MM.1S (cell line): ENCODE measurements around the gene OR2T27.
"Not testable (repeated sequence)": the region's sequence is repeated elsewhere in the genome, so short reads cannot be mapped to it uniquely, and the experiment has no call there.

Source experiments
- DNase-seq: peaks from one replicate; pipeline ENCODE4 v3.0.0-alpha.2; 2015
- H2AFZ ChIP-seq: fragments of 300-600 bp; sonication (generic); 2 replicates; pipeline ENCODE4 v1.6.0; 2016; ENCODE audit warnings: antibody characterized with exemption, low read length
- H3F3A ChIP-seq: fragments of 300-600 bp; sonication (generic); 2 replicates; pipeline ENCODE4 v1.6.1; 2016; ENCODE audit warnings: mild to moderate bottlenecking, antibody characterized with exemption, low read length, moderate library complexity, mixed read lengths; ENCODE audit not compliant: insufficient read depth
- H3K27ac ChIP-seq: fragments of 300-600 bp; sonication (generic); 2 replicates; pipeline ENCODE4 v1.5.1; 2016; ENCODE audit warnings: mild to moderate bottlenecking, low read length
- H3K27me3 ChIP-seq: fragments of 300-600 bp; sonication (generic); replicated peaks from 2 replicates; pipeline ENCODE4 v1.6.0; 2016; ENCODE audit warnings: low read length; ENCODE audit not compliant: insufficient read depth
- H3K36me3 ChIP-seq: fragments of 300-600 bp; sonication (generic); replicated peaks from 2 replicates; pipeline ENCODE4 v1.6.1; 2016; ENCODE audit warnings: mild to moderate bottlenecking, low read length, mixed read lengths; ENCODE audit not compliant: insufficient read depth
- H3K4me1 ChIP-seq: fragments of 300-600 bp; sonication (generic); 2 replicates; pipeline ENCODE4 v1.6.1; 2016; ENCODE audit warnings: low read length, mixed read lengths
- H3K4me2 ChIP-seq: fragments of 300-600 bp; sonication (generic); 2 replicates; pipeline ENCODE4 v1.6.0; 2016; ENCODE audit warnings: low read depth, low read length
- H3K4me3 ChIP-seq: fragments of 300-600 bp; sonication (generic); 2 replicates; pipeline ENCODE4 v1.5.1; 2016; ENCODE audit warnings: low read length, mixed read lengths
- H3K79me2 ChIP-seq: fragments of 300-600 bp; sonication (generic); 2 replicates; pipeline ENCODE4 v1.6.1; 2016; ENCODE audit warnings: mixed run types, low read length, mixed read lengths
- H3K9ac ChIP-seq: fragments of 300-600 bp; sonication (generic); 2 replicates; pipeline ENCODE4 v1.6.1; 2016; ENCODE audit warnings: low read length, mixed read lengths
- H3K9me2 ChIP-seq: fragments of 300-600 bp; sonication (generic); replicated peaks from 2 replicates; pipeline ENCODE4 v1.6.1; 2016; ENCODE audit warnings: mild to moderate bottlenecking, low read length, mixed read lengths; ENCODE audit not compliant: insufficient read depth
- H3K9me3 ChIP-seq: fragments of 300-600 bp; sonication (generic); replicated peaks from 2 replicates; pipeline ENCODE4 v1.6.1; 2016; ENCODE audit warnings: mild to moderate bottlenecking, low read length, mixed read lengths; ENCODE audit not compliant: insufficient read depth
- H4K20me1 ChIP-seq: fragments of 300-600 bp; sonication (generic); 2 replicates; pipeline ENCODE4 v1.6.1; 2016; ENCODE audit warnings: mild to moderate bottlenecking, low read length, moderate library complexity, mixed read lengths; ENCODE audit not compliant: insufficient read depth

Gene OR2T27

GRCh38 chr1:248656797-248657196 is 1.5 kb upstream of the OR2T27 start:
- H4K20me1 ChIP-seq, H3K4me1 ChIP-seq, H3K4me3 ChIP-seq, H3K4me2 ChIP-seq, H3K27me3 ChIP-seq, H3K27ac ChIP-seq, H3K9me3 ChIP-seq, H3K9me2 ChIP-seq, H2AFZ ChIP-seq, H3K79me2 ChIP-seq, H3K9ac ChIP-seq, H3F3A ChIP-seq, H3K36me3 ChIP-seq, DNase-seq: not testable (repeated sequence)

- not testable (repeated sequence) for H3K36me3 ChIP-seq, H2AFZ ChIP-seq, DNase-seq, H3K27ac ChIP-seq, H3K9me2 ChIP-seq, H3F3A ChIP-seq, H3K4me2 ChIP-seq, H3K27me3 ChIP-seq, H3K9ac ChIP-seq, H3K9me3 ChIP-seq, H3K79me2 ChIP-seq, H3K4me1 ChIP-seq, H3K4me3 ChIP-seq, H4K20me1 ChIP-seq
Observed at GRCh38 chr1:248648770-248649536, 6.4 kb downstream of the OR2T27 start.

GRCh38 chr1:248645178-248645577 is 10.2 kb downstream of the OR2T27 start, which contains the start of gene OR2T35:
OR2T35 (minus strand) TSS chr1:248645278; CDS start chr1:248639258, 6,020 bp downstream.
- H3F3A ChIP-seq, H2AFZ ChIP-seq, DNase-seq, H3K9me2 ChIP-seq, H3K79me2 ChIP-seq, H3K9ac ChIP-seq, H3K27ac ChIP-seq, H3K27me3 ChIP-seq, H3K9me3 ChIP-seq, H3K4me2 ChIP-seq, H3K36me3 ChIP-seq, H3K4me3 ChIP-seq, H4K20me1 ChIP-seq, H3K4me1 ChIP-seq: not testable (repeated sequence)

- not testable (repeated sequence) for H3K9me2 ChIP-seq, H4K20me1 ChIP-seq, H3K4me2 ChIP-seq, H3K9me3 ChIP-seq, H3K27me3 ChIP-seq, H3K36me3 ChIP-seq, DNase-seq, H3F3A ChIP-seq, H3K9ac ChIP-seq, H3K27ac ChIP-seq, H2AFZ ChIP-seq, H3K4me3 ChIP-seq, H3K79me2 ChIP-seq, H3K4me1 ChIP-seq
Observed at GRCh38 chr1:248642971-248643651, 12.2 kb downstream of the OR2T27 start.

DNA sequence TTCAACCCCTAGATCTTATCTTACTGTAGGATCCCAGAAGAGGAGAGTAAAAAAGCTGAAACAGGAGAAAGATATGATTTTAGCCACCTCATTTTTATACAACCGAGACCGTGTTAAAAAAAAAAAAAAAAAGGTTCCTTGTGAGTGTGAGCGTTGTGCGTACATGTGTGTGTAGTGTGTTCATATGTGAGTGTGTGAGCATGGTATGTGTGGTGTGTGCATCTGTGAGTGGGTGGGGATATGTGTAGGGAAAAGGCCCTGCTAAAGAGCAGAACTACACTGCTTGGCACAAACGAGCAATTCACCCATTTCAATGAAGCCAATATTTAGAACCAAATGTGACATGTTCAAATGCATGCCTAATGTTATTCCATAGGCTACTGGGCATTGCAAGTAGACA is 13.7 kb downstream of the OR2T27 start:
- not testable (repeated sequence) for H2AFZ ChIP-seq, H3F3A ChIP-seq, H3K36me3 ChIP-seq, H3K79me2 ChIP-seq, H3K9me2 ChIP-seq, H3K4me1 ChIP-seq, DNase-seq, H3K27me3 ChIP-seq, H3K9me3 ChIP-seq, H3K4me2 ChIP-seq, H3K4me3 ChIP-seq, H4K20me1 ChIP-seq, H3K9ac ChIP-seq, H3K27ac ChIP-seq

DNA sequence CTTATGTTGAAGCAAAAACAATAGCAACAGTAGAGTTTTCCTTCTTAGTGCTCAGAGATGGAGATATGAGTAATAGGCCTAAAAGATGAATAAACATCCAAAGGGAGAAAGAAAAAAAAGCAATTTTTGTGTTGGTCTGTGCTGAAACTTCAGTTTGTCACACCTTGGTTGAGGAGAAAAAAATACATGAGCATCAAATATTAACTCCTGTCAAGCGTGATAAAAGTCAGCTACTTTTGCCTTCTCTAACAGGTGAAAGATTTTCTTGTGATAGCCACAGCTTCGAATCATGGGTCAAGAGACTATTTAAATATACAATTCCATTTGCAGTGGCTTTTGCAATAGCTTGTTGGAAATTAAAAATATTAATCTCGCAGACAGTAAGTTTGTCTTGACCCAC is 14.4 kb downstream of the OR2T27 start:
- H3K27me3 ChIP-seq, H3K79me2 ChIP-seq, H3F3A ChIP-seq, H3K9ac ChIP-seq, H3K9me2 ChIP-seq, DNase-seq, H3K27ac ChIP-seq, H3K36me3 ChIP-seq, H3K9me3 ChIP-seq, H3K4me2 ChIP-seq, H3K4me3 ChIP-seq, H2AFZ ChIP-seq, H3K4me1 ChIP-seq, H4K20me1 ChIP-seq: not testable (repeated sequence)

- H3K9me2 ChIP-seq, H4K20me1 ChIP-seq, H3K4me2 ChIP-seq, H3K4me3 ChIP-seq, H3F3A ChIP-seq, H3K27me3 ChIP-seq, DNase-seq, H3K27ac ChIP-seq, H3K9ac ChIP-seq, H3K36me3 ChIP-seq, H3K4me1 ChIP-seq, H3K9me3 ChIP-seq, H2AFZ ChIP-seq, H3K79me2 ChIP-seq: not testable (repeated sequence)
Observed at GRCh38 chr1:248639652-248640051, 15.7 kb downstream of the OR2T27 start.

DNA sequence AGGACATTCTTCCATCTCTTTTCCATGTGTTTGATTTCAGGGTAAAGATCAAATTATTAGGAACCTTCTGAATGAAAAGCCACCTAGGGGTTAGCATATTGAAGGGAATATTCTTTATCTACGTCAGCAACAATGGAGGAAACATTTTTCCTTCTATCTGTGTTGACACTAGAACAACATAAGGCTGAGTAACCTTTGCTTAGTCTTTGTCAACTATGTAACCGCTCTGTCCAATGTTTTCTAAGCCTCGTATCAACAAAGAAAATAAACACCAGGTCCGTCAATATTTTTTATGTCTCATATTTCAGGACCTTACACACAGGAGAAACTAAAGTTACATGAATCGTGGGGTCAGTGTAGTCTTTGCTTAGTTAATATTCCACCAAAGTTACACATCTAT is 18.7 kb downstream of the OR2T27 start:
- not testable (repeated sequence) for H3K9me2 ChIP-seq, H3K9me3 ChIP-seq, H3K4me1 ChIP-seq, H3K4me3 ChIP-seq, H3K4me2 ChIP-seq, H3K79me2 ChIP-seq, H3F3A ChIP-seq, H3K36me3 ChIP-seq, H3K27ac ChIP-seq, H3K27me3 ChIP-seq, H3K9ac ChIP-seq, H4K20me1 ChIP-seq, DNase-seq, H2AFZ ChIP-seq
